ENCODE data around the gene SYF2. TPM values are rescaled to one million over a fixed set of nuclear protein-coding genes. Genes with fewer than 3 reads are reported as not detected.

The SYF2 gene
- polyA plus RNA-seq, 1 experiment, result 15.0 TPM

DNA sequence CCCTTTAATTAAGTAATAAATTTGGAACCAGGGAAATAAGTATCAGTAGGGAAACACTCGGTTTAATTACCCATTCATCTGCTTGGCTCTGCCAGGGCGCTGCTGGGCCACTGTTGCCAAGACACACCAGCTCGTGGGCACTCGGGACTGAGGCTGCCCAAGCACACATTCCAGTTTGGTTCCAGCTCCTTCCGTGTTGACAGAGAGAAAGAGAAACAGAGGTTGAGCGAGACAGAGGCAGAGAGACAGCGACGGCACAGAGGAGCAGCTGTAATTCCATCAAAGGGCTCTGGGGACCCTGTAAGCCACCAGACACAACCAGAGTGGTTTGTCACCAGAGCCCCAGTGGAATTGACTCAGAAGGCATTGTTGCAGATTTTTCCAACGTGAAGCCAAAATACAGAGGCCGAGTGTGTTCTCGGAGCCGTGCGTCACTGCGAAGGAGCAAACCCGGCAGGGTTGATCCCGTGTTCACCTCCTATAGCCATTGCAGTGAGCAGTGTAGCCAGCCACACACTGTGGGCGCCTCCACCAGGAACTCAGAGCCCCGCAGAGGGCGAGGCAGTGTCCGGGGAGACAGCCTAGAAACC, 33.5 kb downstream of the SYF2 start:
- H3K27me3 ChIP-seq (ENCODE audit: control insufficient read depth, insufficient read depth, low read length), result peaks cover 16% of the 10 kb centered on the region
- DNase-seq (ENCODE audit: low read depth), result no peak
- POLR2A ChIA-PET, result no interaction called here
- no peaks in the 10 kb centered on the region for H3K36me3 ChIP-seq (ENCODE audit: control insufficient read depth, insufficient read depth, low read length)
- TF ChIP-seq, protein P1, sequence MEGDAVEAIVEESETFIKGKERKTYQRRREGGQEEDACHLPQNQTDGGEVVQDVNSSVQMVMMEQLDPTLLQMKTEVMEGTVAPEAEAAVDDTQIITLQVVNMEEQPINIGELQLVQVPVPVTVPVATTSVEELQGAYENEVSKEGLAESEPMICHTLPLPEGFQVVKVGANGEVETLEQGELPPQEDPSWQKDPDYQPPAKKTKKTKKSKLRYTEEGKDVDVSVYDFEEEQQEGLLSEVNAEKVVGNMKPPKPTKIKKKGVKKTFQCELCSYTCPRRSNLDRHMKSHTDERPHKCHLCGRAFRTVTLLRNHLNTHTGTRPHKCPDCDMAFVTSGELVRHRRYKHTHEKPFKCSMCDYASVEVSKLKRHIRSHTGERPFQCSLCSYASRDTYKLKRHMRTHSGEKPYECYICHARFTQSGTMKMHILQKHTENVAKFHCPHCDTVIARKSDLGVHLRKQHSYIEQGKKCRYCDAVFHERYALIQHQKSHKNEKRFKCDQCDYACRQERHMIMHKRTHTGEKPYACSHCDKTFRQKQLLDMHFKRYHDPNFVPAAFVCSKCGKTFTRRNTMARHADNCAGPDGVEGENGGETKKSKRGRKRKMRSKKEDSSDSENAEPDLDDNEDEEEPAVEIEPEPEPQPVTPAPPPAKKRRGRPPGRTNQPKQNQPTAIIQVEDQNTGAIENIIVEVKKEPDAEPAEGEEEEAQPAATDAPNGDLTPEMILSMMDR (IDR thresholded peaks at IDR 0.05; ENCODE audit: insufficient read depth, low read depth, low read length), result no peak
- H3K4me3 ChIP-seq (ENCODE audit: low read depth, low read length), result no peak overlapping the region
- CTCF ChIA-PET, result interaction anchor here (0.6 kb wide), 1 partner anchor 53 kb away, joined by 3 read pairs; no protein-coding TSS in a partner anchor

DNA sequence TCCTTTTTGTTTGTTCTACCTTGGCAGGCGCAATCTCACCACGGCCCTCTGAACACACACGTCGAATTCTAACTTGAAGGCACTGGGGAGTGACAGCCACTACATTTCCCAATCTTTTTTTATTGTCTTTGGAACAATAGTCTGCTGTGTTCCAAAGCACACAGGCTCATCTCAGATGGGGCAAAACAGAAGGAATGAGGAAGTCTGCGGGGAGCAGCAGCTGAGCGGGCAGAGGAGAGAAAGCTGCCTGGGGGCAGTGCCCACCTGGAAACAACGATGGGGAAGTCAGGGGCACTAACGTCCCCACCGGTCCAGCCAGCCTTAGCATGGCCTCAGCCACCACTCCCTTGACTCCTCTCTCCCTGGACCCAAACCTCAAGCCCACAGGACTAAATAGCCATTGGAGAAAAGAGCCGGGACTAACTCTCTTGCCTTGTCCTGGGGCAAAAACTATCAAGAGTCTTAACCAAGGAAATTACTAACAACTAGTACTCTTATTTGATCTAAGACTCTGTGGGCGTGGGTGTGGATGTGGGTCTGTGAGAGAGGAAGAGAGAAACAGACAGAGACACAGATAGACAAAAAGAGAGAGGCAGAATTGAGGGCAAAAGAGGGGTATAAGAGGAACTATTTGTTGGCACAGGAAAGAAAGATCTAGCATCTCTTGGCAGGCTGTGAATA, 34.2 kb downstream of the SYF2 start:
- CTCF ChIA-PET, result no interaction called here
- Histone ChIP-seq H3K27me3 (ENCODE audit: control insufficient read depth, insufficient read depth, low read length) (peaks cover 16% of the 10 kb centered on the region), H3K4me3 (ENCODE audit: low read depth, low read length) (no peak overlapping the region)

DNA sequence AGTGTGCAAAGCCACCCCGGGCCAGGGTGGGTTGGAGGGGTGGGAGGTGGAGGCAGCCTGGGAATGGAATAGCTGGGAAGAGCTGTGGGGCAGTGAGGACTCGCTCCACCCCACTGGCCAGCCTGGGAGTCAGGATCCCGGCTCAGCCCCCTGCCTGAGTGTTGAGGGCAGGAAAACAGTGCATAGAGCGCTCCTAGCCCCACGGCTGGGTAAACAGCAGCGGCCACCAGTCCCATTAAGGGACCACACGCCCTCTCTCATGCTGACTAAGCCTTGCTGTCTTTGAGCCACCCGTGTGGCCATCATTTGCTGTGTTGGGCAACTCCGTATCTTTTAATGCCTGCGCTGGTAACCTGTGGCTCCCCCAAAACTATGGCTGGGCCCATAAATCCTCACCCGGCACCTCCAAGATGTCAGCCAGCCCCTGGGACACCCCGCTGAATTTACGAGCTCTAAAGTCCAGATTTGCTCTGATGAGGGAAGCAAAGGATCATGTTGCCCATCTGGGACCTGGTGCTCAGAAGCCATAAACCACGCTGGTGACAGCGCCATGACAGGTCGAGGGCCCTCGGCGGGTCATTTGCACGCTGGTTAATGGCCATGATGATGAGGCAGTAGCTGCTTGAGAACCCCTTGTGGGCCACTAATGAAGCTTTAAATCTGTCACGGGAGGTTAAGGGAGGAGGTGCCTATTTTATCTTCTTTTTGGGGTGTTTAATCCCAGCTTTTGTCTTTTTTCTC, 34.9 kb downstream of the SYF2 start:
- no peak overlapping the region for H3K4me3 ChIP-seq (ENCODE audit: low read depth, low read length)
- H3K27me3 ChIP-seq (ENCODE audit: control insufficient read depth, insufficient read depth, low read length), result peaks cover 16% of the 10 kb centered on the region
- TF ChIP-seq, protein P1 (IDR thresholded peaks at IDR 0.05; ENCODE audit: insufficient read depth, low read depth, low read length), result no peak
- POLR2A ChIA-PET, result no interaction called here
- CTCF ChIA-PET, result interaction anchor here (4.0 kb wide), 1 partner anchor 8 kb away, joined by 27 read pairs; no protein-coding TSS in a partner anchor
- no peak for DNase-seq (ENCODE audit: low read depth)
- no peaks in the 10 kb centered on the region for H3K36me3 ChIP-seq (ENCODE audit: control insufficient read depth, insufficient read depth, low read length)

More for the DNA sequence above, 34.2 kb downstream of the SYF2 start:
- TF ChIP-seq, protein P1 (IDR thresholded peaks at IDR 0.05; ENCODE audit: insufficient read depth, low read depth, low read length), result no peak
- POLR2A ChIA-PET, result no interaction called here
- no peaks in the 10 kb centered on the region for H3K36me3 ChIP-seq (ENCODE audit: control insufficient read depth, insufficient read depth, low read length)
- no peak for DNase-seq (ENCODE audit: low read depth)

DNA sequence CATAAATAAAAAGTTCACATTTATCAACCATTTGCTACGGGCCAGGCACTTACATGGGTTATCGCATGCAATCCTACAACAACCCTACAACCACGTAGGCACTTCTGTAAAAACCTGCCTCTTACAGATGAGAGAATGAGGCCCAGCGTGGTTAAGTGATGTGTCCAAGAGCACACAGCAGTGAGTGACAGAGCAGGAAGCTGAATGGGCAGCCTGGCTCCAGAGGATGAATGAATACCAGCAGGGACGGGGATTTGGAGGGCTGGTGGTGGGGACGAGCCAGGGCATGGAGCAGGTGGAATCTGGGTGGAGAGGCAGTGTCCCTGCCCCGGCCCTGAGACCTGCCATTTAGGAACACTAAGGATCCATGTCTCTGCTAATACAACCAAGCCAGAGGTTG, 35.5 kb downstream of the SYF2 start:
- Histone ChIP-seq H3K4me3 (ENCODE audit: low read depth, low read length) (no peak overlapping the region), H3K36me3 (ENCODE audit: control insufficient read depth, insufficient read depth, low read length) (no peaks in the 10 kb centered on the region), H3K27me3 (ENCODE audit: control insufficient read depth, insufficient read depth, low read length) (peaks cover 16% of the 10 kb centered on the region)
- ChIA-PET CTCF (interaction anchor here (4.0 kb wide), 1 partner anchor 8 kb away, joined by 27 read pairs; no protein-coding TSS in a partner anchor), POLR2A (no interaction called here)
- TF ChIP-seq, protein P1 (IDR thresholded peaks at IDR 0.05; ENCODE audit: insufficient read depth, low read depth, low read length), result no peak
- DNase-seq (ENCODE audit: low read depth), result no peak

DNA sequence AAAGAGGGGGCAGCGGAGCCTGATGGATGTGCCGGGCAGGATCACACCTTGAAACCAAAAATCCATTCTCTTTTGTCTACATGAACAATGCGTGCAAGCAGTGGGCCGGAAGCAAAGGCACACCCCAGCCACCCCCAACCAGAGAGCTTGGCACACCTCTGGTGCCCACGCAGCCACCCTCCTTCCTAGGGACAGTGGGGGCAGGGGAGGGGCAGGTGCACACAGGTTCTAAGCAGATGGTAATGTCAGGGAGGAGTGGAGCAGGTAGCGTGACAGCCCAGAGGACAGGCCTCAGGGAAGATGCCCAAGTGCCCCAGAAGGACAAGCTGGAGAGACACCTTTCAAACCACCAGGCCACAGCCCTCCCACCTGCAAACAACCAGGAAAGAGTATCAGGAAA, 36.5 kb downstream of the SYF2 start:
- CTCF ChIA-PET, result interaction anchor here (0.7 to 4.0 kb wide), 2 partner anchors 9 to 95 kb away, joined by 3 to 27 read pairs; no protein-coding TSS in a partner anchor
- no peak for DNase-seq (ENCODE audit: low read depth)
- Histone ChIP-seq H3K27me3 (ENCODE audit: control insufficient read depth, insufficient read depth, low read length) (peaks cover 19% of the 10 kb centered on the region), H3K36me3 (ENCODE audit: control insufficient read depth, insufficient read depth, low read length) (no peaks in the 10 kb centered on the region), H3K4me3 (ENCODE audit: low read depth, low read length) (no peak overlapping the region)
- POLR2A ChIA-PET, result interaction anchor here (0.6 kb wide), 1 partner anchor 14 kb away, joined by 3 read pairs; no protein-coding TSS in a partner anchor
- TF ChIP-seq, protein P1 (IDR thresholded peaks at IDR 0.05; ENCODE audit: insufficient read depth, low read depth, low read length), result no peak

Data from BJ (cell line).